OCI-LY7 (cell line): ENCODE results near the gene PRSS56. TPM values are rescaled to one million over a fixed set of nuclear protein-coding genes. Genes with fewer than 3 reads are reported as not detected.

Source experiments
- BruUV-seq: library from RNA; stranded (reverse); fragments of 400-500 nt; replicated peaks from 2 replicates; lab custom pipeline; 2021; lab: Mats Ljungman, UMichigan
- CTCF ChIA-PET: fragments of 300-600 bp; sonication (Branson Sonifier 250); formaldehyde crosslinking; loops from one replicate; lab custom pipeline; 2022; ENCODE audit warnings: antibody characterized with exemption; ENCODE audit not compliant: unreplicated experiment; lab: Charles Lee
- POLR2A ChIA-PET: fragments of 300-600 bp; sonication (Branson Sonifier 250); formaldehyde crosslinking; loops from one replicate; lab custom pipeline; 2022; ENCODE audit warnings: antibody characterized with exemption; lab: Charles Lee
- DNase-seq: peaks from one replicate; pipeline ENCODE4 v3.0.0-alpha.2; 2015; ENCODE audit warnings: low spot score
- H2AFZ ChIP-seq: fragments of 200-600 bp; sonication (generic), shearing (Covaris generic); 2 replicates; pipeline ENCODE4 v1.6.1; 2014; ENCODE audit warnings: mild to moderate bottlenecking, antibody characterized with exemption, low read length, moderate library complexity
- H3K27ac ChIP-seq: fragments of 200-600 bp; sonication (generic); 2 replicates; pipeline ENCODE4 v1.5.1; 2014; ENCODE audit warnings: mixed run types, low read depth, mild to moderate bottlenecking, moderate library complexity, low read length, inconsistent platforms; ENCODE audit not compliant: poor library complexity, severe bottlenecking
- H3K36me3 ChIP-seq: fragments of 200-600 bp; sonication (generic); 2 replicates; pipeline ENCODE4 v1.6.1; 2014; ENCODE audit warnings: mild to moderate bottlenecking, antibody characterized with exemption, low read length, moderate library complexity, mixed read lengths; ENCODE audit not compliant: insufficient read depth
- H3K4me1 ChIP-seq: fragments of 200-600 bp; sonication (generic); 2 replicates; pipeline ENCODE4 v1.5.1; 2014; ENCODE audit warnings: mild to moderate bottlenecking, low read length; ENCODE audit not compliant: insufficient read depth, poor library complexity, severe bottlenecking
- H3K4me2 ChIP-seq: fragments of 200-600 bp; sonication (generic); 2 replicates; pipeline ENCODE4 v1.6.1; 2014; ENCODE audit warnings: mild to moderate bottlenecking, low read length
- H3K4me3 ChIP-seq: fragments of 200-600 bp; sonication (generic); 2 replicates; pipeline ENCODE4 v1.5.1; 2014; ENCODE audit warnings: mild to moderate bottlenecking, low read depth, low read length; ENCODE audit not compliant: poor library complexity, severe bottlenecking
- H3K79me2 ChIP-seq: fragments of 200-600 bp; sonication (generic); 2 replicates; pipeline ENCODE4 v1.6.1; 2016; ENCODE audit warnings: low read depth, mild to moderate bottlenecking, low read length, moderate library complexity, mixed read lengths; ENCODE audit not compliant: insufficient read depth
- H3K9me2 ChIP-seq: fragments of 200-600 bp; sonication (generic); 2 replicates; pipeline ENCODE4 v1.6.1; 2016; ENCODE audit warnings: mild to moderate bottlenecking, low read length, mixed read lengths; ENCODE audit not compliant: insufficient read depth
- H3K9me3 ChIP-seq: fragments of 200-600 bp; sonication (generic); 2 replicates; pipeline ENCODE4 v1.6.1; 2014; ENCODE audit warnings: mild to moderate bottlenecking, mixed run types, low read length, mixed read lengths
- H4K20me1 ChIP-seq: fragments of 200-600 bp; sonication (generic); 2 replicates; pipeline ENCODE4 v1.6.1; 2014; ENCODE audit warnings: mild to moderate bottlenecking, antibody characterized with exemption, low read length, moderate library complexity, mixed read lengths; ENCODE audit not compliant: insufficient read depth
- CTCF ChIP-seq: fragments of 200-600 bp; sonication (generic); conservative IDR thresholded peaks from 2 replicates; pipeline ENCODE4 v1.5.1; 2014; ENCODE audit warnings: mild to moderate bottlenecking, antibody characterized with exemption, low read length, moderate library complexity, mixed read lengths
- EZH2phosphoT487 ChIP-seq: fragments of 200-600 bp; sonication (generic); IDR thresholded peaks from 2 replicates; pipeline ENCODE4 v1.6.1; 2018; ENCODE audit warnings: low read depth, borderline replicate concordance, mild to moderate bottlenecking, mixed run types, antibody characterized with exemption, low read length, moderate library complexity, mixed read lengths
- intact Hi-C: fragments of 100-400 bp; cut with micrococcal nuclease; formaldehyde crosslinking; loops from one replicate; pipeline ENCODE4 v1.10.0; 2022; ENCODE audit not compliant: unreplicated experiment
- total RNA-seq, 2 experiments: library from RNA; depleted of rRNA in 1 of 2; stranded (reverse); fragments of >200 nt in 1 of 2; shearing (Covaris generic) in 1 of 2; gene quantifications; 2 replicates each; pipeline ENCODE4 v1.2.3, GENCODE V29; 2014 to 2022

Gene PRSS56
- total RNA-seq, 2 experiments from 2014 or later, result not detected

- intact Hi-C loops, result loop anchor here (5.0 to 10.0 kb wide), 2 partner anchors 160 to 197 kb away; no protein-coding TSS in a partner anchor
- Histone ChIP-seq H3K9me3 (no peaks in the 10 kb centered on the region), H2AFZ (no peak overlapping the region), H3K27ac (no peak overlapping the region), H3K9me2 (no peaks in the 10 kb centered on the region), H3K4me3 (no peak overlapping the region), H3K4me2 (no peak overlapping the region; the same call in 1 of the 2 replicates), H3K36me3 (no peaks in the 10 kb centered on the region), H3K4me1 (peaks cover 13% of the 10 kb centered on the region), H4K20me1 (no peaks in the 10 kb centered on the region), H3K79me2 (no peaks in the 10 kb centered on the region)
- CTCF ChIA-PET, result no interaction called here
- DNase-seq, result no peak
- POLR2A ChIA-PET, result no interaction called here
- no TSS peak for BruUV-seq
- TF ChIP-seq CTCF, result no peak
- no peak for TF ChIP-seq EZH2phosphoT487
These were observed 4.6 kb downstream of the PRSS56 start for GRCh38 chr2:232524771-232525170.

GRCh38 chr2:232525199-232525598 is 5.0 kb downstream of the PRSS56 start:
- POLR2A ChIA-PET, result no interaction called here

More at GRCh38 chr2:232525199-232525598, 5.0 kb downstream of the PRSS56 start:
- BruUV-seq, result no TSS peak
- Histone ChIP-seq H3K27ac (no peak overlapping the region), H3K36me3 (no peaks in the 10 kb centered on the region), H3K4me1 (peaks cover 17% of the 10 kb centered on the region), H3K79me2 (no peaks in the 10 kb centered on the region), H3K9me3 (no peaks in the 10 kb centered on the region), H4K20me1 (no peaks in the 10 kb centered on the region), H3K4me3 (no peak overlapping the region), H3K4me2 (no peak overlapping the region), H3K9me2 (no peaks in the 10 kb centered on the region), H2AFZ (no peak overlapping the region)
- intact Hi-C loops, result loop anchor here (10.0 kb wide), 1 partner anchor 160 kb away; no protein-coding TSS in a partner anchor
- CTCF ChIA-PET, result no interaction called here
- DNase-seq, result no peak
- TF ChIP-seq CTCF (no peak), EZH2phosphoT487 (no peak)
